Common myeloid progenitor, CD34-positive (primary cell): Measurements from ENCODE around the gene PTPRD.

Experiments
- CTCF ChIA-PET: fragments of 350-600 bp; sonication (Branson Sonifier 250); formaldehyde crosslinking; loops from one replicate; lab custom pipeline; 2021; ENCODE audit warnings: antibody characterized with exemption; lab: Charles Lee
- POLR2A ChIA-PET: fragments of 350-600 bp; sonication (Branson Sonifier 250); formaldehyde crosslinking; loops from one replicate; lab custom pipeline; 2021; ENCODE audit warnings: antibody characterized with exemption; lab: Charles Lee
- DNase-seq, 3 donors: peaks; one replicate each; pipeline versions ENCODE4 v3.0.0 to v3.0.0-alpha.2; 2013
- H3K27ac ChIP-seq, 2 experiments: 1 replicate in 1 of 2; 2 replicates in 1 of 2; pipeline ENCODE4 v1.7.0; 2013; ENCODE audit warnings: inconsistent platforms in 2 of 2, low read length in 2 of 2, mild to moderate bottlenecking in 2 of 2, low read depth in 1 of 2, moderate library complexity in 1 of 2; ENCODE audit not compliant: severe bottlenecking in 2 of 2, insufficient read depth in 1 of 2, poor library complexity in 1 of 2
- H3K27me3 ChIP-seq, 5 experiments: replicated peaks in 2 of 5; 1 replicate in 3 of 5; 2 replicates in 2 of 5; pipeline versions ENCODE4 v1.6.1 to v1.7.0; 2013; ENCODE audit warnings: low read length in 4 of 5, mild to moderate bottlenecking in 2 of 5, moderate library complexity in 2 of 5, inconsistent platforms in 1 of 5; ENCODE audit not compliant: insufficient read depth in 5 of 5, control insufficient read depth in 4 of 5
- H3K36me3 ChIP-seq, 4 experiments: 1 replicate in 2 of 4; 2 replicates in 2 of 4; pipeline versions ENCODE4 v1.6.1 to v1.7.0; 2013; ENCODE audit warnings: low read length in 3 of 4, control low read depth in 1 of 4, mild to moderate bottlenecking in 1 of 4; ENCODE audit not compliant: control insufficient read depth in 4 of 4, insufficient read depth in 4 of 4
- H3K4me1 ChIP-seq, 4 experiments: 1 replicate in 3 of 4; 2 replicates in 1 of 4; pipeline versions ENCODE4 v1.6.1 to v1.7.1; 2013; ENCODE audit warnings: low read length in 3 of 4, mild to moderate bottlenecking in 3 of 4, control low read depth in 1 of 4, inconsistent platforms in 1 of 4, moderate library complexity in 1 of 4; ENCODE audit not compliant: control insufficient read depth in 4 of 4, insufficient read depth in 4 of 4; ENCODE audit errors: control extremely low read depth in 1 of 4
- H3K4me3 ChIP-seq, 7 experiments: 1 replicate in 4 of 7; 2 replicates in 3 of 7; pipeline versions ENCODE4 v1.5.1 to v1.7.0; 2013; ENCODE audit warnings: mild to moderate bottlenecking in 7 of 7, low read length in 6 of 7, moderate library complexity in 6 of 7, inconsistent platforms in 2 of 7, low read depth in 2 of 7, control low read depth in 1 of 7; ENCODE audit not compliant: insufficient read depth in 4 of 7, control insufficient read depth in 1 of 7; ENCODE audit errors: extremely low read depth in 1 of 7
- H3K9me3 ChIP-seq, 5 experiments: 1 replicate in 4 of 5; 2 replicates in 1 of 5; pipeline versions ENCODE4 v1.6.1 to v1.7.1; 2013; ENCODE audit warnings: low read length in 4 of 5, mild to moderate bottlenecking in 2 of 5, inconsistent platforms in 1 of 5, low read depth in 1 of 5, moderate library complexity in 1 of 5; ENCODE audit not compliant: control insufficient read depth in 4 of 5, insufficient read depth in 2 of 5; ENCODE audit errors: control extremely low read depth in 1 of 5
- WGBS: methylation state at CpG from one replicate; pipeline ENCODE4 v1.1.5; 2013; ENCODE audit not compliant: insufficient coverage; 5-methylcytosine and 5-hydroxymethylcytosine counted together

Gene PTPRD

GRCh38 chr9:8428389-8428788 lies 2184.4 kb downstream of the PTPRD start:
- Histone ChIP-seq H3K27ac (no peak overlapping the region), H3K9me3 (no peaks in the 10 kb centered on the region), H3K4me1 (peaks cover 0 to 7% (median 0%) of the 10 kb centered on the region in 4 experiments), H3K4me3 (no peak overlapping the region), H3K27me3 (no peaks in the 10 kb centered on the region), H3K36me3 (no peaks in the 10 kb centered on the region)
- CTCF ChIA-PET: no interaction called here
- WGBS: no CpG with 5 or more reads among the region's 3 CpGs
- peak in 2 of 3 donors; percentile 10 to 20 for DNase-seq
- POLR2A ChIA-PET: no interaction called here

DNA sequence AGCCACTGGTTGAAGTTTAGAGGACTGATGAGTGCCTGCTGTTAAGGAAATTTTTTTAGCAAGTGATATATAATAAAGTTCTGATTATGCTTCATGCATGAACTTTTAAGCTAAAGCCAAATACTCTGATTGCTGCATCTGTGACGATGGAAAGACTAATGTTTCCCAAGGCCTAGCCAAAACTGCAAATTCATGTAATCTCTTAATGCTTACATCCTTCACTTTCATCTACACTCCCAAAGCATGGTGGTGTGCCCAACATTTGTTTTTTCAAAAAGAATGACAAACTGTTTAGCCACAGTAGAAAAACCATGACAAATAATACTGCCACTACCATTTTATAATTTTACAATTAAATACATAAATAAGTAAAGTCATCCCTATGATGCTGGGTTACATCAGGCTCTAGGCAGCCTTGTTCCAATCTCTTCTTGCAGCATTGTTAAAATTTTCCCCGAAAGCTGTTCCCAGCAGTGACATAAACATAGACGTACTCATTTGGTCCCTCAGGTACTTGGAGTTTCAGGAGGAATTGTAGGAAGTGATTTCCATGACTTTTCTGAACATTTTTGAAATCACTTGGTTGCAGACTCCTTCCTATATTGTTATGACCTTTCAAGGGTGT lies 2187.9 kb downstream of the PTPRD start:
- no peak for DNase-seq
- CTCF ChIA-PET: interaction anchor here (0.9 kb wide), 1 partner anchor 10 kb away, joined by 3 read pairs; no protein-coding TSS in a partner anchor
- Histone ChIP-seq H3K36me3 (no peaks in the 10 kb centered on the region), H3K9me3 (no peaks in the 10 kb centered on the region), H3K4me3 (no peak overlapping the region), H3K27me3 (no peaks in the 10 kb centered on the region), H3K27ac (no peak overlapping the region), H3K4me1 (no peaks in the 10 kb centered on the region)
- whole genome bisulfite sequencing: 90% methylated on average over 2 of the region's 3 CpGs
- POLR2A ChIA-PET: no interaction called here

GRCh38 chr9:8420416-8420815 lies 2192.4 kb downstream of the PTPRD start:
- H3K27ac ChIP-seq: no peak overlapping the region
- H3K4me1 ChIP-seq: no peaks in the 10 kb centered on the region
- H3K36me3 ChIP-seq: no peaks in the 10 kb centered on the region
- no peaks in the 10 kb centered on the region for H3K9me3 ChIP-seq
- no peak overlapping the region for H3K4me3 ChIP-seq
- ChIA-PET CTCF (interaction anchor here (0.8 kb wide), 1 partner anchor 474 kb away, joined by 3 read pairs; no protein-coding TSS in a partner anchor), POLR2A (no interaction called here)
- H3K27me3 ChIP-seq: no peaks in the 10 kb centered on the region
- no CpG with 5 or more reads among the region's 2 CpGs for WGBS
- no peak for DNase-seq

GRCh38 chr9:8419596-8420275 lies 2193.1 kb downstream of the PTPRD start:
- H3K36me3 ChIP-seq: no peaks in the 10 kb centered on the region
- no peaks in the 10 kb centered on the region for H3K4me1 ChIP-seq
- no CpG with 5 or more reads among the region's 3 CpGs for WGBS
- POLR2A ChIA-PET: no interaction called here
- DNase-seq: no peak
- CTCF ChIA-PET: interaction anchor here (0.6 to 0.8 kb wide), 2 partner anchors 82 to 475 kb away, joined by 3 read pairs; no protein-coding TSS in a partner anchor
- H3K9me3 ChIP-seq: no peaks in the 10 kb centered on the region
- H3K4me3 ChIP-seq: no peak overlapping the region
- no peak overlapping the region for H3K27ac ChIP-seq
- H3K27me3 ChIP-seq: no peaks in the 10 kb centered on the region

DNA sequence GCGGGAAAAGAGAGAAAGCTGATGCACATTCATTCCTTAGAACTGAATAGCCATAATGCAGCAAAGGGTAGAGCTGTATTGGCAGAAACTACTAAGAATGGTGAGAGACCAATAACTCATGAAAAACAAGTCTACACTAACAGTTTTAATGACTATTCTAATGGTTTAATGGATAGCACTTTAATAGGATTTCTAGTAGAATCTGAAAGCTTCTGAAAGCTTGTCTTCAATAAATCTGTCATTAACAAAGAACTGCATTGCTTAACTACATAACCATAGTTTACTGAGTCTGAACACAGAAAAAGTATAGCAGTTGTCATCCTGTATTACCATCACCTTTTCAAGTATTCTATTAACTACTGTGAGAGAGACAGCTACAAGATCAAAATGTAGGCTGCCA lies 2195.5 kb downstream of the PTPRD start:
- ChIA-PET POLR2A (no interaction called here), CTCF (interaction anchor here (1.1 kb wide), 1 partner anchor 16 kb away, joined by 4 read pairs; no protein-coding TSS in a partner anchor)
- no peak overlapping the region for H3K4me3 ChIP-seq
- no peaks in the 10 kb centered on the region for H3K27me3 ChIP-seq
- H3K27ac ChIP-seq: no peak overlapping the region
- no peaks in the 10 kb centered on the region for H3K9me3 ChIP-seq
- H3K4me1 ChIP-seq: no peaks in the 10 kb centered on the region
- no peaks in the 10 kb centered on the region for H3K36me3 ChIP-seq
- no peak for DNase-seq
- WGBS: 20% methylated on average over 1 of the region's 1 CpG

DNA sequence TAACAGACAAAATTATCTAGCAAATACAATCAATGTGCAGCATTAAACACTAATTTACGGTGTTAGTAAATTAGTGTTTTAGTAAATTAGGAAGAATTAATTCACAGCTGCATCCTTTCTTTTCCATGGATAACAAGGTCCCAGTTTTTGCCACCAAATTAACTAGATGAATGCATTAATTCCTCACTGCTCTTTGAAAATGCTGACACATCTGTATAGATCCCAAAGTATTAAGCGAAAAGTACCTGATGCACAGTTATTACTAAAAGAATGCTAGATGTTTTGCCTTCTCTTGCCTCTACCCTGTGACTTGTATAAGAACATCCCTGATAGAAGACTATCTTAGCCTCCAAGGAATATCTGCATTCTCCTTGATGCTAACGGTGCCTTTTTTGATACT lies 2200.5 kb downstream of the PTPRD start:
- no peaks in the 10 kb centered on the region for H3K27me3 ChIP-seq
- H3K4me1 ChIP-seq: no peaks in the 10 kb centered on the region
- no peak for DNase-seq
- no peaks in the 10 kb centered on the region for H3K9me3 ChIP-seq
- WGBS: 100% methylated on average over 2 of the region's 3 CpGs
- POLR2A ChIA-PET: interaction anchor here (0.6 kb wide), 1 partner anchor 712 kb away, joined by 5 read pairs; no protein-coding TSS in a partner anchor
- peaks cover 0 to 4% (median 0%) of the 10 kb centered on the region in 4 experiments for H3K36me3 ChIP-seq
- no peak overlapping the region for H3K4me3 ChIP-seq
- H3K27ac ChIP-seq: no peak overlapping the region
- CTCF ChIA-PET: no interaction called here

DNA sequence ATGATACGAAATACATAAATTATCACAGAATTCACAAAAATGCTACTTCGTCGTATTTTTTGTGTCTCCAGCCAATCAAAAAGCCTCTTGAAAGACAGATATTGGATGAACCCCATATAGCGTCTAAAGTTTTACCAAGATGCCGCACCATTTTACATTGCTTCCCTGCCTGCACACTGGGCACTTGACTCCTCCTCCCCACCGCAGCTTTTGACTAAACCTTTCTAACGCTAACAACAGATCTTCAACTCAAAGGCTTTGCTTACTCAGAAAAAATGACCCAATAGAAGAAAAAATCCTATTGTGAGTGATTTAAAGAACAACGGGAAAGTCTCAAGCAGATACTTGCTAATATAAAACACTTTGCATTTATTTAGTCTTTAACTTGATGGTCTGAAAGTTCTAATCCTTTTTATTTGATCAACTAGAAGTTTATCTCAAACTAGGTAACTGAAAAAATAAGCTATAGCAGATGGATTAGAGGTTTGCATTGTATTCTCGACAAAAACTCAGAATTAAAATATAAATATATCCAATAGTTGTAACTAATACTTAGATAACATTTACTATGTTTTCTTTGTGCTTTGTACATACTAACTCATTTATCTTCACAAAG lies 2204.1 kb downstream of the PTPRD start:
- Histone ChIP-seq H3K27me3 (no peaks in the 10 kb centered on the region), H3K27ac (no peak overlapping the region), H3K36me3 (peaks cover 0 to 4% (median 0%) of the 10 kb centered on the region in 4 experiments), H3K9me3 (no peaks in the 10 kb centered on the region), H3K4me3 (no peak overlapping the region), H3K4me1 (no peaks in the 10 kb centered on the region)
- ChIA-PET CTCF (interaction anchor here (1.2 kb wide), 1 partner anchor 10 kb away, joined by 3 read pairs; no protein-coding TSS in a partner anchor), POLR2A (no interaction called here)
- 86% methylated on average over 6 of the region's 9 CpGs for WGBS
- no peak for DNase-seq
